GM10847 (cell line): Measurements from ENCODE around the gene SLC25A6.
A peak's percentile ranks its signal among the peaks of the same experiment; 100 is the strongest.

Experiments
- POLR2A ChIP-seq: IDR thresholded peaks from 2 replicates; pipeline ENCODE4 v1.6.1; 2011; ENCODE audit not compliant: insufficient read length; ENCODE audit errors: extremely low read depth

Gene SLC25A6

GRCh38 chrX:1386338-1387127, 5.4 kb downstream of the SLC25A6 start:
- peak; percentile 1 for TF ChIP-seq POLR2A

- TF ChIP-seq POLR2A, result no peak
These were observed 6.4 kb downstream of the SLC25A6 start for GRCh38 chrX:1385253-1386223.

- no peak for TF ChIP-seq POLR2A
These were observed 7.2 kb downstream of the SLC25A6 start for GRCh38 chrX:1384658-1385252.

GRCh38 chrX:1380672-1381233, 11.2 kb downstream of the SLC25A6 start:
- no peak for TF ChIP-seq POLR2A

- TF ChIP-seq POLR2A, result no peak
These were observed 13.6 kb downstream of the SLC25A6 start for GRCh38 chrX:1378306-1378759.

GRCh38 chrX:1368385-1368698, 23.6 kb downstream of the SLC25A6 start:
- no peak for TF ChIP-seq POLR2A

- TF ChIP-seq POLR2A, result no peak
These were observed 30.0 kb downstream of the SLC25A6 start for GRCh38 chrX:1361910-1362309.

- TF ChIP-seq POLR2A, result no peak
These were observed 30.6 kb downstream of the SLC25A6 start for GRCh38 chrX:1361275-1361674.

GRCh38 chrX:1360171-1360570, 31.7 kb downstream of the SLC25A6 start:
- no peak for TF ChIP-seq POLR2A

- TF ChIP-seq POLR2A, result no peak
These were observed 32.4 kb downstream of the SLC25A6 start for GRCh38 chrX:1359477-1359873.

GRCh38 chrX:1358793-1359476, 33.0 kb downstream of the SLC25A6 start:
- TF ChIP-seq POLR2A, result no peak

GRCh38 chrX:1357993-1358392, 33.9 kb downstream of the SLC25A6 start:
- TF ChIP-seq POLR2A, result no peak

GRCh38 chrX:1355131-1356046, 36.5 kb downstream of the SLC25A6 start:
- TF ChIP-seq POLR2A, result no peak

- no peak for TF ChIP-seq POLR2A
These were observed 37.6 kb downstream of the SLC25A6 start for GRCh38 chrX:1354036-1355019.
